K562 (cell line): ENCODE results near the gene SMG9. TPM values are rescaled to one million over a fixed set of nuclear protein-coding genes. Genes with fewer than 3 reads are reported as not detected.

Experiments used
- ATF1 ChIP-seq, 2 experiments: fragments of 450-650 bp in 1 of 2; IDR thresholded peaks; 2 replicates each; pipeline ENCODE4 v1.6.1; 2016; ENCODE audit warnings: missing compliant biosample characterization in 1 of 2, missing genetic modification characterization in 1 of 2
- BRCA1 ChIP-seq, 2 experiments: fragments of 450-650 bp in 1 of 2; sonication (generic) in 1 of 2; formaldehyde crosslinking in 1 of 2; IDR thresholded peaks; 2 replicates each; pipeline versions ENCODE4 v1.5.0 to v1.6.1; 2017 to 2020; ENCODE audit warnings: mild to moderate bottlenecking in 1 of 2, missing genetic modification reagents in 1 of 2
- CBX3 ChIP-seq, 2 experiments: IDR thresholded peaks; 1 replicate in 1 of 2; 2 replicates in 1 of 2; pipeline ENCODE4 v1.6.1; 2012; ENCODE audit warnings: inconsistent platforms in 2 of 2, low read length in 2 of 2, borderline replicate concordance in 1 of 2, control low read depth in 1 of 2
- FOSL1 ChIP-seq: fragments of 200-800 bp; sonication (Bioruptor generic); conservative IDR thresholded peaks from 2 replicates; pipeline ENCODE4 v1.6.1; 2016; ENCODE audit warnings: missing genetic modification characterization, missing compliant biosample characterization
- HOXB6 ChIP-seq: fragments of 250-450 bp; sonication (Bioruptor Pico); IDR thresholded peaks from 2 replicates; pipeline ENCODE4 v1.5.1; 2022; ENCODE audit warnings: mild to moderate bottlenecking, borderline replicate concordance
- NELFE ChIP-seq: IDR thresholded peaks from 2 replicates; pipeline ENCODE4 v1.6.1; 2011; ENCODE audit warnings: mild to moderate bottlenecking; ENCODE audit not compliant: insufficient read depth, insufficient read length
- NR4A1 ChIP-seq, 2 experiments: fragments of 250-450 bp in 1 of 2; fragments of 450-650 bp in 1 of 2; sonication (Bioruptor Pico) in 1 of 2; IDR thresholded peaks; 2 replicates each; pipeline versions ENCODE4 v1.4.0 to v1.6.1; 2016 to 2020; ENCODE audit warnings: mild to moderate bottlenecking in 2 of 2, missing compliant biosample characterization in 1 of 2, missing genetic modification characterization in 1 of 2, moderate library complexity in 1 of 2
- PCBP1 ChIP-seq: fragments of 200-400 bp; formaldehyde crosslinking; IDR thresholded peaks from 2 replicates; pipeline ENCODE4 v1.6.1; 2018; ENCODE audit warnings: mild to moderate bottlenecking, low read depth, low read length; ENCODE audit not compliant: poor library complexity, severe bottlenecking
- PHB ChIP-seq: fragments of 250-450 bp; sonication (Bioruptor Pico); IDR thresholded peaks from 2 replicates; pipeline ENCODE4 v1.5.0; 2021
- TFAP4 ChIP-seq: sonication (generic); formaldehyde crosslinking; IDR thresholded peaks from 2 replicates; pipeline ENCODE4 v1.8.0; 2022; ENCODE audit warnings: missing genetic modification reagents, mild to moderate bottlenecking, moderate library complexity, borderline replicate concordance
- ZNF57 ChIP-seq: fragments of 450-650 bp; formaldehyde crosslinking; IDR thresholded peaks from 2 replicates; pipeline ENCODE4 v1.4.0; 2020; ENCODE audit warnings: mild to moderate bottlenecking, moderate library complexity
- ZSCAN32 ChIP-seq: fragments of 450-650 bp; formaldehyde crosslinking; IDR thresholded peaks from 2 replicates; pipeline ENCODE4 v1.4.0; 2020; ENCODE audit warnings: mild to moderate bottlenecking, moderate library complexity
- polyA plus RNA-seq, 8 experiments: library from polyadenylated mRNA; depleted of rRNA in 4 of 8; stranded (reverse) in 5 of 8; unstranded in 3 of 8; fragments of >200 nt; fragmentation: Nextera tagmentation in 2 of 8; fragmentation: Illumina TruSeq in 1 of 8; extraction: Ambion mirVana in 2 of 8; extraction: Trizol in 1 of 8; gene quantifications; 2 replicates each; pipeline versions ENCODE4 v1.2.1 to v1.2.3, GENCODE V29; 2011 to 2014; ENCODE audit warnings: inconsistent platforms in 1 of 8, missing spikeins in 1 of 8
- total RNA-seq, 7 experiments: library from RNA; depleted of rRNA in 6 of 7; stranded (reverse); fragments of >200 nt in 6 of 7; fragmentation: Illumina TruSeq in 2 of 7; extraction: Trizol in 2 of 7; gene quantifications; 2 replicates each; pipeline versions ENCODE4 v1.2.1 to v1.2.3, GENCODE V29; 2011 to 2021; ENCODE audit warnings: low replicate concordance in 1 of 7
- TF ChIP-seq, protein P1 (sequence below): fragments of 250-450 bp; sonication (Bioruptor Pico); IDR thresholded peaks from 2 replicates; pipeline ENCODE4 v1.4.0; 2020
- TF ChIP-seq, protein P2 (sequence below), 2 experiments: fragments of 450-650 bp; IDR thresholded peaks; 2 replicates each; pipeline ENCODE4 v1.6.1; 2018; ENCODE audit warnings: mild to moderate bottlenecking in 2 of 2, low read depth in 1 of 2; ENCODE audit not compliant: partially characterized antibody in 2 of 2

SMG9 gene
- total and polyA plus RNA-seq, 9 of the 15 experiments (the other 6 are each of a cell fraction or from before 2014, with no cell fraction given): 1.7 to 79.7 (median 40.2) TPM

GRCh38 chr19:43755256-43755801 is 567 bp upstream of the SMG9 start (continued):
- TF ChIP-seq, protein P1, sequence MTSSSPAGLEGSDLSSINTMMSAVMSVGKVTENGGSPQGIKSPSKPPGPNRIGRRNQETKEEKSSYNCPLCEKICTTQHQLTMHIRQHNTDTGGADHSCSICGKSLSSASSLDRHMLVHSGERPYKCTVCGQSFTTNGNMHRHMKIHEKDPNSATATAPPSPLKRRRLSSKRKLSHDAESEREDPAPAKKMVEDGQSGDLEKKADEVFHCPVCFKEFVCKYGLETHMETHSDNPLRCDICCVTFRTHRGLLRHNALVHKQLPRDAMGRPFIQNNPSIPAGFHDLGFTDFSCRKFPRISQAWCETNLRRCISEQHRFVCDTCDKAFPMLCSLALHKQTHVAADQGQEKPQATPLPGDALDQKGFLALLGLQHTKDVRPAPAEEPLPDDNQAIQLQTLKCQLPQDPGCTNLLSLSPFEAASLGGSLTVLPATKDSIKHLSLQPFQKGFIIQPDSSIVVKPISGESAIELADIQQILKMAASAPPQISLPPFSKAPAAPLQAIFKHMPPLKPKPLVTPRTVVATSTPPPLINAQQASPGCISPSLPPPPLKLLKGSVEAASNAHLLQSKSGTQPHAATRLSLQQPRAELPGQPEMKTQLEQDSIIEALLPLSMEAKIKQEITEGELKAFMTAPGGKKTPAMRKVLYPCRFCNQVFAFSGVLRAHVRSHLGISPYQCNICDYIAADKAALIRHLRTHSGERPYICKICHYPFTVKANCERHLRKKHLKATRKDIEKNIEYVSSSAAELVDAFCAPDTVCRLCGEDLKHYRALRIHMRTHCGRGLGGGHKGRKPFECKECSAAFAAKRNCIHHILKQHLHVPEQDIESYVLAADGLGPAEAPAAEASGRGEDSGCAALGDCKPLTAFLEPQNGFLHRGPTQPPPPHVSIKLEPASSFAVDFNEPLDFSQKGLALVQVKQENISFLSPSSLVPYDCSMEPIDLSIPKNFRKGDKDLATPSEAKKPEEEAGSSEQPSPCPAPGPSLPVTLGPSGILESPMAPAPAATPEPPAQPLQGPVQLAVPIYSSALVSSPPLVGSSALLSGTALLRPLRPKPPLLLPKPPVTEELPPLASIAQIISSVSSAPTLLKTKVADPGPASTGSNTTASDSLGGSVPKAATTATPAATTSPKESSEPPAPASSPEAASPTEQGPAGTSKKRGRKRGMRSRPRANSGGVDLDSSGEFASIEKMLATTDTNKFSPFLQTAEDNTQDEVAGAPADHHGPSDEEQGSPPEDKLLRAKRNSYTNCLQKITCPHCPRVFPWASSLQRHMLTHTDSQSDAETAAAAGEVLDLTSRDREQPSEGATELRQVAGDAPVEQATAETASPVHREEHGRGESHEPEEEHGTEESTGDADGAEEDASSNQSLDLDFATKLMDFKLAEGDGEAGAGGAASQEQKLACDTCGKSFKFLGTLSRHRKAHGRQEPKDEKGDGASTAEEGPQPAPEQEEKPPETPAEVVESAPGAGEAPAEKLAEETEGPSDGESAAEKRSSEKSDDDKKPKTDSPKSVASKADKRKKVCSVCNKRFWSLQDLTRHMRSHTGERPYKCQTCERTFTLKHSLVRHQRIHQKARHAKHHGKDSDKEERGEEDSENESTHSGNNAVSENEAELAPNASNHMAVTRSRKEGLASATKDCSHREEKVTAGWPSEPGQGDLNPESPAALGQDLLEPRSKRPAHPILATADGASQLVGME (CRISPR knock-in tag): 0 out of 2 replicates have a peak, but pooled peaks have one; percentile 28
- no peak for TF ChIP-seq CBX3 (IDR thresholded peaks at IDR 0.05; ENCODE audit: borderline replicate concordance in 1 of 2, low read length in 2 of 2)
- TF ChIP-seq ATF1 (CRISPR knock-in tag; IDR thresholded peaks at IDR 0.05): no peak
- no peak for TF ChIP-seq ATF1 (tag; IDR thresholded peaks at IDR 0.05)
- peak; percentile 42; the same call in 1 of the 2 replicates for TF ChIP-seq TFAP4
- no peak for TF ChIP-seq NR4A1 (CRISPR knock-in tag; IDR thresholded peaks at IDR 0.05)
- TF ChIP-seq NR4A1 (tag; IDR thresholded peaks at IDR 0.05): peak; percentile 53; the same call in 1 of the 2 replicates
- no peak for TF ChIP-seq ZSCAN32 (CRISPR knock-in tag)
- no peak for TF ChIP-seq BRCA1 (IDR thresholded peaks at IDR 0.05)
- peak; percentile 92; the same call in 1 of the 2 replicates for TF ChIP-seq BRCA1 (CRISPR knock-in tag; IDR thresholded peaks at IDR 0.05)
- TF ChIP-seq HOXB6 (CRISPR knock-in tag): no peak
- TF ChIP-seq ZNF57 (CRISPR knock-in tag): 0 out of 2 replicates have a peak, but pooled peaks have one; percentile 9
- TF ChIP-seq FOSL1 (tag): peak; percentile 25; the same call in 1 of the 2 replicates
- peak; percentile 36; the same call in 1 of the 2 replicates for TF ChIP-seq PHB (CRISPR knock-in tag)
- no peak for TF ChIP-seq PCBP1
- TF ChIP-seq, protein P2, sequence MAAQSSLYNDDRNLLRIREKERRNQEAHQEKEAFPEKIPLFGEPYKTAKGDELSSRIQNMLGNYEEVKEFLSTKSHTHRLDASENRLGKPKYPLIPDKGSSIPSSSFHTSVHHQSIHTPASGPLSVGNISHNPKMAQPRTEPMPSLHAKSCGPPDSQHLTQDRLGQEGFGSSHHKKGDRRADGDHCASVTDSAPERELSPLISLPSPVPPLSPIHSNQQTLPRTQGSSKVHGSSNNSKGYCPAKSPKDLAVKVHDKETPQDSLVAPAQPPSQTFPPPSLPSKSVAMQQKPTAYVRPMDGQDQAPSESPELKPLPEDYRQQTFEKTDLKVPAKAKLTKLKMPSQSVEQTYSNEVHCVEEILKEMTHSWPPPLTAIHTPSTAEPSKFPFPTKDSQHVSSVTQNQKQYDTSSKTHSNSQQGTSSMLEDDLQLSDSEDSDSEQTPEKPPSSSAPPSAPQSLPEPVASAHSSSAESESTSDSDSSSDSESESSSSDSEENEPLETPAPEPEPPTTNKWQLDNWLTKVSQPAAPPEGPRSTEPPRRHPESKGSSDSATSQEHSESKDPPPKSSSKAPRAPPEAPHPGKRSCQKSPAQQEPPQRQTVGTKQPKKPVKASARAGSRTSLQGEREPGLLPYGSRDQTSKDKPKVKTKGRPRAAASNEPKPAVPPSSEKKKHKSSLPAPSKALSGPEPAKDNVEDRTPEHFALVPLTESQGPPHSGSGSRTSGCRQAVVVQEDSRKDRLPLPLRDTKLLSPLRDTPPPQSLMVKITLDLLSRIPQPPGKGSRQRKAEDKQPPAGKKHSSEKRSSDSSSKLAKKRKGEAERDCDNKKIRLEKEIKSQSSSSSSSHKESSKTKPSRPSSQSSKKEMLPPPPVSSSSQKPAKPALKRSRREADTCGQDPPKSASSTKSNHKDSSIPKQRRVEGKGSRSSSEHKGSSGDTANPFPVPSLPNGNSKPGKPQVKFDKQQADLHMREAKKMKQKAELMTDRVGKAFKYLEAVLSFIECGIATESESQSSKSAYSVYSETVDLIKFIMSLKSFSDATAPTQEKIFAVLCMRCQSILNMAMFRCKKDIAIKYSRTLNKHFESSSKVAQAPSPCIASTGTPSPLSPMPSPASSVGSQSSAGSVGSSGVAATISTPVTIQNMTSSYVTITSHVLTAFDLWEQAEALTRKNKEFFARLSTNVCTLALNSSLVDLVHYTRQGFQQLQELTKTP (IDR thresholded peaks at IDR 0.05; ENCODE audit: low read depth in 1 of 2, partially characterized antibody in 2 of 2): no peak
- TF ChIP-seq NELFE: no peak
